NT2/D1 (cell line): ENCODE results near the gene PDZD8.

Source experiments
- YY1 ChIP-seq: IDR thresholded peaks from 2 replicates; pipeline ENCODE4 v1.6.1; 2011; ENCODE audit not compliant: insufficient read length, insufficient read depth
- ZNF274 ChIP-seq: IDR thresholded peaks from 2 replicates; pipeline ENCODE4 v1.6.1; 2011; ENCODE audit warnings: mild to moderate bottlenecking, low read depth, low read length

- TF ChIP-seq ZNF274 (no peak), YY1 (no peak)
Measured at GRCh38 chr10:117254774-117255735, 120.2 kb downstream of the PDZD8 start.
